CD14-positive monocyte (primary cell): ENCODE measurements around the gene JCHAIN. TPM values are rescaled to one million over a fixed set of nuclear protein-coding genes. Genes with fewer than 3 reads are reported as not detected.

Source experiments
- DNase-seq, 3 donors: peaks; one replicate each; pipeline ENCODE4 v3.0.0-alpha.2; 2011 to 2022
- H2AFZ ChIP-seq: 2 replicates; pipeline ENCODE4 v1.6.0; 2012; ENCODE audit warnings: mild to moderate bottlenecking, low read depth, low read length, inconsistent platforms; ENCODE audit not compliant: insufficient read depth, poor library complexity, severe bottlenecking
- H3K27ac ChIP-seq, 2 donors: 1 replicate in 1 of 2; 2 replicates in 1 of 2; pipeline ENCODE4 v1.5.1; 2012 to 2013; ENCODE audit warnings: low read length in 2 of 2, control low read depth in 1 of 2, inconsistent platforms in 1 of 2, low read depth in 1 of 2, mild to moderate bottlenecking in 1 of 2
- H3K27me3 ChIP-seq, 2 donors: one replicate each; pipeline versions ENCODE4 v1.6.0 to v1.6.1; 2011 to 2013; ENCODE audit warnings: low read length in 2 of 2; ENCODE audit not compliant: control insufficient read depth in 2 of 2, insufficient read depth in 2 of 2
- H3K36me3 ChIP-seq, 2 donors: replicated peaks in 1 of 2; 1 replicate in 1 of 2; 2 replicates in 1 of 2; pipeline versions ENCODE4 v1.5.1 to v1.6.1; 2012 to 2013; ENCODE audit warnings: low read length in 2 of 2, control low read depth in 1 of 2, inconsistent platforms in 1 of 2, mild to moderate bottlenecking in 1 of 2; ENCODE audit not compliant: insufficient read depth in 2 of 2, control insufficient read depth in 1 of 2
- H3K4me1 ChIP-seq, 2 donors: 1 replicate in 1 of 2; 2 replicates in 1 of 2; pipeline versions ENCODE4 v1.5.1 to v1.6.1; 2012 to 2013; ENCODE audit warnings: low read length in 2 of 2, control low read depth in 1 of 2, inconsistent platforms in 1 of 2, mild to moderate bottlenecking in 1 of 2, moderate library complexity in 1 of 2; ENCODE audit not compliant: insufficient read depth in 2 of 2, control insufficient read depth in 1 of 2
- H3K4me2 ChIP-seq: replicated peaks from 2 replicates; pipeline ENCODE3; 2012; ENCODE audit warnings: low read length, moderate library complexity, mild to moderate bottlenecking; ENCODE audit not compliant: poor library complexity, severe bottlenecking; ENCODE audit errors: extremely low read depth
- H3K4me3 ChIP-seq, 3 experiments: fragments of 200-600 bp in 1 of 3; sonication (generic) in 1 of 3; replicated peaks in 1 of 3; 1 replicate in 2 of 3; 2 replicates in 1 of 3; pipeline ENCODE4 v1.5.1; 2011 to 2013; ENCODE audit warnings: low read length in 3 of 3, mild to moderate bottlenecking in 3 of 3, control low read depth in 2 of 3, low read depth in 2 of 3, inconsistent platforms in 1 of 3, moderate library complexity in 1 of 3
- H3K79me2 ChIP-seq: 2 replicates; pipeline ENCODE4 v1.6.0; 2012; ENCODE audit warnings: mild to moderate bottlenecking, control low read depth, inconsistent platforms, low read length, moderate library complexity; ENCODE audit not compliant: insufficient read depth
- H3K9ac ChIP-seq: 2 replicates; pipeline ENCODE4 v1.6.0; 2017; ENCODE audit warnings: low read length, mild to moderate bottlenecking; ENCODE audit not compliant: insufficient read depth, poor library complexity, severe bottlenecking
- H3K9me3 ChIP-seq, 2 donors: replicated peaks in 1 of 2; 1 replicate in 1 of 2; 2 replicates in 1 of 2; pipeline versions ENCODE4 v1.5.1 to v1.6.1; 2012 to 2013; ENCODE audit warnings: low read length in 2 of 2, control low read depth in 1 of 2; ENCODE audit not compliant: control insufficient read depth in 1 of 2, insufficient read depth in 1 of 2
- H4K20me1 ChIP-seq: 2 replicates; pipeline ENCODE4 v1.6.0; 2012; ENCODE audit warnings: mild to moderate bottlenecking, low read length, control low read depth, moderate library complexity; ENCODE audit not compliant: insufficient read depth
- H3K27ac Mint-ChIP-seq, 7 donors: one replicate each; pipeline ENCODE4 v1.8.0; 2020; ENCODE audit warnings: mild to moderate bottlenecking in 7 of 7, mixed read lengths in 7 of 7, moderate library complexity in 6 of 7, inconsistent platforms in 2 of 7
- H3K27me3 Mint-ChIP-seq, 3 donors: one replicate each; pipeline ENCODE4 v1.8.0; 2021 to 2022; ENCODE audit warnings: low read depth in 3 of 3, mild to moderate bottlenecking in 3 of 3, mixed read lengths in 3 of 3, moderate library complexity in 3 of 3, inconsistent platforms in 1 of 3
- H3K36me3 Mint-ChIP-seq, 2 donors: one replicate each; pipeline ENCODE4 v1.8.0; 2020; ENCODE audit warnings: mixed read lengths in 2 of 2, inconsistent platforms in 1 of 2, mild to moderate bottlenecking in 1 of 2
- H3K4me1 Mint-ChIP-seq: one replicate; pipeline ENCODE4 v1.8.0; 2020; ENCODE audit warnings: mild to moderate bottlenecking, mixed read lengths
- H3K4me3 Mint-ChIP-seq, 2 donors: one replicate each; pipeline ENCODE4 v1.8.0; 2020; ENCODE audit warnings: mild to moderate bottlenecking in 2 of 2, mixed read lengths in 2 of 2, moderate library complexity in 1 of 2
- H3K9me3 Mint-ChIP-seq, 7 donors: one replicate each; pipeline ENCODE4 v1.8.0; 2020 to 2022; ENCODE audit warnings: mixed read lengths in 7 of 7, mild to moderate bottlenecking in 6 of 7, moderate library complexity in 6 of 7, inconsistent platforms in 2 of 7
- WGBS: methylation state at CpG from one replicate; pipeline ENCODE4 v1.1.5; 2013; ENCODE audit warnings: missing lambda C conversion rate; ENCODE audit not compliant: insufficient coverage; 5-methylcytosine and 5-hydroxymethylcytosine counted together
- intact Hi-C, 2 donors: fragments of 100-400 bp; cut with micrococcal nuclease; formaldehyde crosslinking; loops; one replicate each; pipeline versions ENCODE4 v1.15.0 to v1.15.1; 2023
- polyA plus RNA-seq, 3 donors: library from polyadenylated mRNA; depleted of rRNA in 1 of 3; unstranded in 2 of 3; stranded (reverse) in 1 of 3; fragments of 300-500 nt in 2 of 3; fragments of >200 nt in 1 of 3; fragmentation: Illumina TruSeq in 2 of 3; gene quantifications; 1 replicate in 2 of 3; 2 replicates in 1 of 3; pipeline ENCODE4 v1.2.3, GENCODE V29; 2012 to 2021
- TF ChIP-seq, protein P1 (sequence below): fragments of 200-600 bp; IDR thresholded peaks from one replicate; pipeline ENCODE4 v1.8.0; 2022; ENCODE audit warnings: antibody characterized with exemption, mild to moderate bottlenecking

The JCHAIN gene
- polyA plus RNA-seq, 3 donors, result 0.41 to 6.0 (median 1.9) TPM

DNA sequence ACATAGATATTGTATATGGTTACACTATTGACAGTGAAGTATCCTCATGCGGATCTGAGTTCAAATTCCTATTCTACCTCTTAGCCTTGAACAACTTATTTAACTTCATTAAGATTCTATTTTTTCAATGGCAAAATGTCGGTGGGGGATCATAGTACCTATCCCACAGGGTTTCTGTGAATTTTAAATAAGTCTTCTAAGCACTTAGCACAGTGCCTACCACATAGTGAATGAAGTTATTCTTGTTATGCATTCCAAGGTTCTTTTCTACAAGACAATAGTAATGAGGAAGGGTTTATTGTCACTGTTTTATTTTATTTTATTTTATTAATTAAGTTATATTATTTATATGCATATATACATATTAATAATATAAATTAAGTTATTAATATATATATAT lies 46.5 kb downstream of the JCHAIN start:
- H3K9me3 Mint-ChIP-seq, result peaks cover 0 to 9% (median 4%) of the 10 kb centered on the region in 7 donors
- Histone ChIP-seq H4K20me1 (no peaks in the 10 kb centered on the region), H3K36me3 (no peaks in the 10 kb centered on the region), H3K4me2 (no peak overlapping the region), H3K27me3 (no peaks in the 10 kb centered on the region), H3K27ac (no peak overlapping the region), H3K9ac (no peak overlapping the region), H3K4me3 (no peak overlapping the region), H2AFZ (no peak overlapping the region), H3K9me3 (no peaks in the 10 kb centered on the region), H3K4me1 (no peaks in the 10 kb centered on the region), H3K79me2 (no peaks in the 10 kb centered on the region)
- WGBS, result no CpG with 5 or more reads among the region's 2 CpGs
- no peaks in the 10 kb centered on the region for H3K36me3 Mint-ChIP-seq
- TF ChIP-seq, protein P1, sequence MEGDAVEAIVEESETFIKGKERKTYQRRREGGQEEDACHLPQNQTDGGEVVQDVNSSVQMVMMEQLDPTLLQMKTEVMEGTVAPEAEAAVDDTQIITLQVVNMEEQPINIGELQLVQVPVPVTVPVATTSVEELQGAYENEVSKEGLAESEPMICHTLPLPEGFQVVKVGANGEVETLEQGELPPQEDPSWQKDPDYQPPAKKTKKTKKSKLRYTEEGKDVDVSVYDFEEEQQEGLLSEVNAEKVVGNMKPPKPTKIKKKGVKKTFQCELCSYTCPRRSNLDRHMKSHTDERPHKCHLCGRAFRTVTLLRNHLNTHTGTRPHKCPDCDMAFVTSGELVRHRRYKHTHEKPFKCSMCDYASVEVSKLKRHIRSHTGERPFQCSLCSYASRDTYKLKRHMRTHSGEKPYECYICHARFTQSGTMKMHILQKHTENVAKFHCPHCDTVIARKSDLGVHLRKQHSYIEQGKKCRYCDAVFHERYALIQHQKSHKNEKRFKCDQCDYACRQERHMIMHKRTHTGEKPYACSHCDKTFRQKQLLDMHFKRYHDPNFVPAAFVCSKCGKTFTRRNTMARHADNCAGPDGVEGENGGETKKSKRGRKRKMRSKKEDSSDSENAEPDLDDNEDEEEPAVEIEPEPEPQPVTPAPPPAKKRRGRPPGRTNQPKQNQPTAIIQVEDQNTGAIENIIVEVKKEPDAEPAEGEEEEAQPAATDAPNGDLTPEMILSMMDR, result no peak
- intact Hi-C loops, result no loop called here
- no peak overlapping the region for H3K4me3 Mint-ChIP-seq
- no peaks in the 10 kb centered on the region for H3K4me1 Mint-ChIP-seq
- peaks cover 0 to 1% (median 0%) of the 10 kb centered on the region in 3 donors for H3K27me3 Mint-ChIP-seq
- H3K27ac Mint-ChIP-seq, result no peak overlapping the region
- DNase-seq, result no peak

DNA sequence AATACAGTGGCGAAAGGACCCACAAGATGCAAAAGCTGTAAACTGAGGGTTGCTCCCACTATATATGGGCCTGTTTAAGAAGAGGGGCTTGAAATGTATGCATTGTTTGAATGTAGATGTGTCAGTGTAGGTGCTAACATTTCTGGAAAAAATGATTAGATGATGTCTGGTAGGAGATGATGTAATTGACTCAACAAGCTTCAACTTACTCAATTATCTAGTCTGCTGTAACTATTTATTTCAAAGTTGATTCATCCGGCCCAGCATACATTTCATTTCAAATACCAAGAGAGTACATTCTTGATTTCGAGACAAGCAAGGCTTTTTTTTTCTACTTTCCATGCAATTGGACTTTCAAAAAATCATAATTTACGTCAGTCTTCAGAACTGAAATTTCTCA lies 47.0 kb downstream of the JCHAIN start:
- Mint-ChIP-seq H3K9me3 (peaks cover 0 to 9% (median 4%) of the 10 kb centered on the region in 7 donors), H3K4me3 (no peak overlapping the region), H3K27me3 (peaks cover 0 to 1% (median 0%) of the 10 kb centered on the region in 3 donors), H3K4me1 (peaks cover 2% of the 10 kb centered on the region), H3K36me3 (no peaks in the 10 kb centered on the region), H3K27ac (no peak overlapping the region)
- intact Hi-C loops, result no loop called here
- Histone ChIP-seq H3K9ac (no peak overlapping the region), H3K27ac (no peak overlapping the region), H3K4me1 (peaks cover under 1 to 3% of the 10 kb centered on the region in 2 donors), H3K27me3 (no peaks in the 10 kb centered on the region), H3K36me3 (no peaks in the 10 kb centered on the region), H4K20me1 (no peaks in the 10 kb centered on the region), H3K4me3 (no peak overlapping the region), H3K4me2 (no peak overlapping the region), H3K79me2 (no peaks in the 10 kb centered on the region), H2AFZ (no peak overlapping the region), H3K9me3 (no peaks in the 10 kb centered on the region)
- 100% methylated on average over 2 of the region's 4 CpGs for WGBS
- TF ChIP-seq, protein P1, result no peak
- DNase-seq, result no peak
